ENCODE results near the gene UFD1.

- no peak for TF ChIP-seq POLR2A (IDR thresholded peaks at IDR 0.05; ENCODE audit: low read length)
- no peak for TF ChIP-seq GATA1 (IDR thresholded peaks at IDR 0.05; ENCODE audit: low read depth, low read length)
These were observed 44.6 kb downstream of the UFD1 start for GRCh38 chr22:19434401-19434800.
